ENCODE results near the gene AP3B1. TPM values are rescaled to one million over a fixed set of nuclear protein-coding genes. Genes with fewer than 3 reads are reported as not detected.
A peak's percentile ranks its signal among the peaks of the same experiment; 100 is the strongest.

Gene AP3B1
- total and polyA plus RNA-seq, 3 donors from 2014 or later = 32.0 to 77.3 (median 74.0) TPM

DNA sequence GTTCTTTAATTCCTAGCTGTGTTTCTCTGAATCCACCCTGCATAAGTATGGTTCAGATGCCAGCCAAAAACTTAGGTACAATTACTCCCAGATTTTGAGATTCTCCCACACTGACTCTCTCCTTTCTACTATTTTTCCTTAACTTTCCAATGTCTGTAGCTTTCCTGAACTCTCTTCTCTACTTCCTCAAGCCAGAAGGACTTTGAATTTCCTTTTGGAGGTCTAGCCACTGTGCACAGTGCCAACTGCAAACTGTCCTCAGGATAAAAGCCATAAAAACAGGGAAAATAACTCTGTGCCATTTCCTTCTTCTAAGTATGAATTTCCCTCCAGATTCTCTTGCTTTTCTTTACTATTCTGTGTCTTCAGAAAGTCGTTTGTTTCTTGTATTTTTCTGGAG lies 157.2 kb downstream of the AP3B1 start:
- Histone ChIP-seq H3K27ac (no peak overlapping the region), H3K9me3 (no peaks in the 10 kb centered on the region), H3K4me3 (no peak overlapping the region), H3K27me3 (no peaks in the 10 kb centered on the region), H3K36me3 (ENCODE audit: low read depth, missing control alignments) (no peaks in the 10 kb centered on the region), H3K4me1 (no peaks in the 10 kb centered on the region)
- TF ChIP-seq, protein P1, sequence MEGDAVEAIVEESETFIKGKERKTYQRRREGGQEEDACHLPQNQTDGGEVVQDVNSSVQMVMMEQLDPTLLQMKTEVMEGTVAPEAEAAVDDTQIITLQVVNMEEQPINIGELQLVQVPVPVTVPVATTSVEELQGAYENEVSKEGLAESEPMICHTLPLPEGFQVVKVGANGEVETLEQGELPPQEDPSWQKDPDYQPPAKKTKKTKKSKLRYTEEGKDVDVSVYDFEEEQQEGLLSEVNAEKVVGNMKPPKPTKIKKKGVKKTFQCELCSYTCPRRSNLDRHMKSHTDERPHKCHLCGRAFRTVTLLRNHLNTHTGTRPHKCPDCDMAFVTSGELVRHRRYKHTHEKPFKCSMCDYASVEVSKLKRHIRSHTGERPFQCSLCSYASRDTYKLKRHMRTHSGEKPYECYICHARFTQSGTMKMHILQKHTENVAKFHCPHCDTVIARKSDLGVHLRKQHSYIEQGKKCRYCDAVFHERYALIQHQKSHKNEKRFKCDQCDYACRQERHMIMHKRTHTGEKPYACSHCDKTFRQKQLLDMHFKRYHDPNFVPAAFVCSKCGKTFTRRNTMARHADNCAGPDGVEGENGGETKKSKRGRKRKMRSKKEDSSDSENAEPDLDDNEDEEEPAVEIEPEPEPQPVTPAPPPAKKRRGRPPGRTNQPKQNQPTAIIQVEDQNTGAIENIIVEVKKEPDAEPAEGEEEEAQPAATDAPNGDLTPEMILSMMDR (IDR thresholded peaks at IDR 0.05) = no peak
- TF ChIP-seq POLR2A (IDR thresholded peaks at IDR 0.05) = no peak
- DNase-seq = no peak
- 76 to 86% methylated on average over 1 of the region's 1 CpG for WGBS, 2 donors
- intact Hi-C loops (cut with DNase I; ENCODE audit: low total_unique reads) = no loop called here

DNA sequence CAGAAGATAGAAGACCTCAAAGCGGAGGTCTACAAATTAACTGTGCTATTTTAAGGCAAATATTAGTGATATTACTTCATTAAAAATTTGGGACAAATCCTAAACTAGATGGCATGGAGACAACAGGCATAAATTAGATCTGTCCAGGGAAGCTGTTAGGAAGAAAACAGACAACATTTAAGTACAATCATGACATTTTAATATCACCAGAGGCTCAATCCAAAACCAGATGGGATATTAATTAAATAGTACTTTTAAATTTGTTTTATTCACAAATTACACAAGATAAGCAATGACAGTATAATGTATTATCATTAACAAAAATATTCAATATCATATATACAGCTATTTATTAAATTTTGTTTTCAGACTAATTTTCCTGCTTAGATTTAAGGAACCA lies 161.1 kb downstream of the AP3B1 start:
- no peak for TF ChIP-seq POLR2A (IDR thresholded peaks at IDR 0.05)
- TF ChIP-seq, protein P1 (IDR thresholded peaks at IDR 0.05) = no peak
- Histone ChIP-seq H3K36me3 (ENCODE audit: low read depth, missing control alignments) (no peaks in the 10 kb centered on the region), H3K27me3 (no peaks in the 10 kb centered on the region), H3K27ac (no peak overlapping the region), H3K4me3 (no peak overlapping the region), H3K9me3 (no peaks in the 10 kb centered on the region), H3K4me1 (no peaks in the 10 kb centered on the region)
- WGBS, 2 donors = 61 to 85% methylated on average over 1 of the region's 1 CpG
- intact Hi-C loops (cut with DNase I; ENCODE audit: low total_unique reads) = no loop called here
- DNase-seq = no peak

DNA sequence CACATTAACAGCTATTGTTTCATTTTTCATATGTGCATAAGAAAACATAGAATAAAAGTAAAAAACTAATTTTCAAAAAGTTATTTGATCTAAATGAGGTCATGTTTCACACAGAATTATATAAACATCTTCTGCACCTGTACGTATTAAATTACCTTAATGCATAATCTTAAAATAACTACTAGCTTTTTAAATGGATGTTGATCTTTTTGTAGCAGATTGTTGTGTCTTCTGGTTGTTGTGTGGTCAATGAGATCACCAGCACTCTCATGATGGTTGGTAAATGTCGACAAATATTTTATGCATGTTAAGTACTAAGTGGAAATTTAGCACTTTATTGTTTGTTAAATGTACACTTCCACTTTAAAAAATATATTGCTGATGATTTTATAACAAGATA lies 162.0 kb downstream of the AP3B1 start:
- intact Hi-C loops (cut with DNase I; ENCODE audit: low total_unique reads) = no loop called here
- H3K36me3 ChIP-seq (ENCODE audit: low read depth, missing control alignments) = no peaks in the 10 kb centered on the region
- H3K9me3 ChIP-seq = no peaks in the 10 kb centered on the region
- no peaks in the 10 kb centered on the region for H3K27me3 ChIP-seq
- no peak for TF ChIP-seq POLR2A (IDR thresholded peaks at IDR 0.05)
- TF ChIP-seq, protein P1 (IDR thresholded peaks at IDR 0.05) = no peak
- no peak overlapping the region for H3K4me3 ChIP-seq
- H3K27ac ChIP-seq = no peak overlapping the region
- no peaks in the 10 kb centered on the region for H3K4me1 ChIP-seq
- DNase-seq = no peak
- 92% methylated on average over 2 of the region's 2 CpGs for WGBS, 2 donors

DNA sequence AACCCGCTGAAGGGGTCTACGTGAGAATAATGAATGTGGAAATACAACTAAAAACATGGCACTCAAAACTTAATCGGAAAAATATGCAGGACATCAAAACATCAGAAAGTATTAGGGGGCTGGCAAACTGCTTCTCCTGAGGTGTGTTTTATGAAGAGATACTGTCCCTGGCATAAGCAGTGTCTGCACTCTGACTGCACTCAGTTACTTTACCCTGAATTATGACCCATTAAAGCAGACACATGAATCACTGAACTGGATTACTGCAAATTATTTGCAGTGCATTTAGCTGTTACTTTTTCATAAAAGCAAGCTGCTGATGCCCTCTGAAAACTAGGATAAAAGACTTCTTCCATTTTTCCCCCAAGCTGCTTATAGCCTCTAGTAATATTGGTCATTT lies 164.9 kb downstream of the AP3B1 start:
- TF ChIP-seq, protein P1 (IDR thresholded peaks at IDR 0.05) = no peak
- no peak for TF ChIP-seq POLR2A (IDR thresholded peaks at IDR 0.05)
- H3K36me3 ChIP-seq (ENCODE audit: low read depth, missing control alignments) = no peaks in the 10 kb centered on the region
- no peaks in the 10 kb centered on the region for H3K4me1 ChIP-seq
- no peaks in the 10 kb centered on the region for H3K27me3 ChIP-seq
- H3K27ac ChIP-seq = no peak overlapping the region
- no peak overlapping the region for H3K4me3 ChIP-seq
- intact Hi-C loops (cut with DNase I; ENCODE audit: low total_unique reads) = no loop called here
- WGBS, 2 donors = 94 to 95% methylated on average over 3 of the region's 3 CpGs
- H3K9me3 ChIP-seq = no peaks in the 10 kb centered on the region
- DNase-seq = no peak

DNA sequence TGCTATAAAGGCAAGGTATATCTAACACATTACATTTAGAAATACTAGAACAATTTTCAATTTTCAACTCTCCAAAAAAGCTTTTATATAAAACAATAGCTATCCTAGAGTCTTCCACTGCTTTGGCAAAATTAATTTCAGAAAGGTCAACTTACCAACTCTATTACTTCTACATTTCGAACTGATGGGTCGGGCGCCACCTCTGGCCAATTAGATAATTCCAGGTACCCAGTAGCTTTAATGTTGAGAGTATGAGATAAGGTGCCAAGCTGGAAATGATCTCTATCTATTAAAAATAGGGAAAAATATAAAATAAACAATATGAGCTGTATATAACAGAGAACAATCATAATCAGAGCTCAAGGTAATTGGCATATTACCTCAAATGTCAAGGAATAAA lies 166.6 kb downstream of the AP3B1 start:
- 91 to 93% methylated on average over 3 of the region's 3 CpGs for whole genome bisulfite sequencing, 2 donors
- DNase-seq = no peak
- TF ChIP-seq POLR2A (IDR thresholded peaks at IDR 0.05) = no peak
- TF ChIP-seq, protein P1 (IDR thresholded peaks at IDR 0.05) = no peak

More for the DNA sequence above, 166.6 kb downstream of the AP3B1 start:
- intact Hi-C loops (cut with DNase I; ENCODE audit: low total_unique reads) = no loop called here
- Histone ChIP-seq H3K27me3 (no peaks in the 10 kb centered on the region), H3K27ac (peak overlapping the region in 1 of 2 donors; percentile 2), H3K4me3 (no peak overlapping the region), H3K9me3 (no peaks in the 10 kb centered on the region), H3K4me1 (no peaks in the 10 kb centered on the region), H3K36me3 (ENCODE audit: low read depth, missing control alignments) (no peaks in the 10 kb centered on the region)

All from testis (tissue), 3 donors.